H9 (cell line): Measurements from ENCODE around the gene CYFIP1. TPM values are rescaled to one million over a fixed set of nuclear protein-coding genes. Genes with fewer than 3 reads are reported as not detected.

Experiments
- DNase-seq: peaks from one replicate; pipeline ENCODE4 v3.0.0-alpha.2; 2017
- H2AFZ ChIP-seq: one replicate; pipeline ENCODE4 v1.6.1; 2013; ENCODE audit warnings: mild to moderate bottlenecking, low read length, control low read depth, moderate library complexity
- H2AK5ac ChIP-seq: 2 replicates; pipeline ENCODE4 v1.6.1; 2013; ENCODE audit warnings: low read length, control low read depth, mixed read lengths; ENCODE audit not compliant: insufficient read length
- H2BK120ac ChIP-seq: one replicate; pipeline ENCODE4 v1.6.1; 2013; ENCODE audit warnings: low read depth, mild to moderate bottlenecking, low read length, control low read depth, inconsistent platforms; ENCODE audit not compliant: poor library complexity, severe bottlenecking
- H2BK12ac ChIP-seq: 2 replicates; pipeline ENCODE4 v1.6.1; 2013; ENCODE audit warnings: low read length, control low read depth, mixed read lengths, low read depth; ENCODE audit not compliant: insufficient read length
- H2BK15ac ChIP-seq: 2 replicates; pipeline ENCODE4 v1.6.1; 2013; ENCODE audit warnings: low read depth, low read length, control low read depth
- H2BK20ac ChIP-seq: one replicate; pipeline ENCODE4 v1.6.1; 2013; ENCODE audit warnings: low read depth, mild to moderate bottlenecking, low read length, control low read depth, inconsistent platforms; ENCODE audit not compliant: poor library complexity, severe bottlenecking
- H2BK5ac ChIP-seq: 2 replicates; pipeline ENCODE4 v1.6.1; 2013; ENCODE audit warnings: low read length, control low read depth, mixed read lengths; ENCODE audit not compliant: insufficient read length
- H3K14ac ChIP-seq: 2 replicates; pipeline ENCODE4 v1.6.1; 2013; ENCODE audit warnings: low read length, control low read depth; ENCODE audit not compliant: insufficient read depth
- H3K18ac ChIP-seq: 2 replicates; pipeline ENCODE4 v1.6.1; 2013; ENCODE audit warnings: low read depth, mild to moderate bottlenecking, mixed read lengths, low read length, control low read depth; ENCODE audit not compliant: insufficient read length
- H3K23ac ChIP-seq: 2 replicates; pipeline ENCODE4 v1.6.1; 2013; ENCODE audit warnings: low read length, control low read depth, mixed read lengths, low read depth; ENCODE audit not compliant: insufficient read length
- H3K23me2 ChIP-seq: 2 replicates; pipeline ENCODE4 v1.6.1; 2013; ENCODE audit warnings: low read depth, mild to moderate bottlenecking, mixed read lengths, low read length, control low read depth; ENCODE audit not compliant: insufficient read length, poor library complexity, severe bottlenecking
- H3K27ac ChIP-seq: 2 replicates; pipeline ENCODE4 v1.5.1; 2013; ENCODE audit warnings: low read length, control low read depth, mixed read lengths, low read depth; ENCODE audit not compliant: insufficient read length
- H3K27me3 ChIP-seq: 2 replicates; pipeline ENCODE4 v1.6.1; 2013; ENCODE audit warnings: low read length, control low read depth, inconsistent platforms; ENCODE audit not compliant: insufficient read depth
- H3K4ac ChIP-seq: 2 replicates; pipeline ENCODE4 v1.6.1; 2013; ENCODE audit warnings: low read depth, mild to moderate bottlenecking, control low read depth, inconsistent platforms, low read length, moderate library complexity
- H3K4me1 ChIP-seq: 2 replicates; pipeline ENCODE4 v1.6.1; 2013; ENCODE audit warnings: low read length, control low read depth, inconsistent platforms; ENCODE audit not compliant: insufficient read depth
- H3K4me2 ChIP-seq: 2 replicates; pipeline ENCODE4 v1.6.1; 2013; ENCODE audit warnings: low read length, control low read depth, mixed read lengths; ENCODE audit not compliant: insufficient read length, insufficient read depth
- H3K56ac ChIP-seq: 2 replicates; pipeline ENCODE4 v1.6.1; 2013; ENCODE audit warnings: low read depth, mild to moderate bottlenecking, mixed read lengths, low read length, control low read depth; ENCODE audit not compliant: insufficient read length
- H3K79me1 ChIP-seq: 2 replicates; pipeline ENCODE4 v1.6.1; 2013; ENCODE audit warnings: low read depth, mild to moderate bottlenecking, moderate library complexity, low read length, control low read depth, inconsistent platforms; ENCODE audit not compliant: insufficient read depth, poor library complexity, severe bottlenecking
- H3K79me2 ChIP-seq: 2 replicates; pipeline ENCODE4 v1.6.1; 2013; ENCODE audit warnings: low read length, control low read depth, inconsistent platforms; ENCODE audit not compliant: insufficient read depth
- H3K9ac ChIP-seq: 2 replicates; pipeline ENCODE4 v1.6.1; 2013; ENCODE audit warnings: low read length, control low read depth, mixed read lengths; ENCODE audit not compliant: insufficient read length; ENCODE audit errors: extremely low read depth
- H3K9me3 ChIP-seq: one replicate; pipeline ENCODE4 v1.6.1; 2013; ENCODE audit warnings: low read depth, low read length, inconsistent platforms; ENCODE audit not compliant: control insufficient read depth
- H3T11ph ChIP-seq: one replicate; pipeline ENCODE4 v1.6.1; 2013; ENCODE audit warnings: mild to moderate bottlenecking, low read length, control low read depth, inconsistent platforms
- H4K20me1 ChIP-seq: one replicate; pipeline ENCODE4 v1.6.1; 2013; ENCODE audit not compliant: control insufficient read depth, insufficient read length, insufficient read depth
- H4K5ac ChIP-seq: 2 replicates; pipeline ENCODE4 v1.6.1; 2013; ENCODE audit warnings: low read depth, mild to moderate bottlenecking, mixed read lengths, low read length, control low read depth; ENCODE audit not compliant: insufficient read length
- H4K8ac ChIP-seq: replicated peaks from 2 replicates; pipeline ENCODE4 v1.6.1; 2013; ENCODE audit warnings: low read length, control low read depth, mixed read lengths, low read depth; ENCODE audit not compliant: insufficient read length
- H4K91ac ChIP-seq: 2 replicates; pipeline ENCODE4 v1.6.1; 2013; ENCODE audit warnings: low read depth, mild to moderate bottlenecking, moderate library complexity, mixed read lengths, low read length, control low read depth; ENCODE audit not compliant: insufficient read length
- H3K27ac Mint-ChIP-seq, 3 experiments: 2 replicates in 2 of 3; 3 replicates in 1 of 3; pipeline ENCODE4 v1.8.0; 2020 to 2021; ENCODE audit warnings: mixed read lengths in 3 of 3, mild to moderate bottlenecking in 1 of 3, moderate library complexity in 1 of 3
- H3K27me3 Mint-ChIP-seq: 2 replicates; pipeline ENCODE4 v1.8.0; 2021; ENCODE audit warnings: low read depth, mild to moderate bottlenecking, moderate library complexity, mixed read lengths
- H3K36me3 Mint-ChIP-seq, 3 experiments: 2 replicates in 2 of 3; 3 replicates in 1 of 3; pipeline ENCODE4 v1.8.0; 2020 to 2021; ENCODE audit warnings: low read depth in 3 of 3, mixed read lengths in 3 of 3; ENCODE audit not compliant: insufficient read depth in 1 of 3
- H3K4me1 Mint-ChIP-seq, 2 experiments: 2 replicates each; pipeline ENCODE4 v1.8.0; 2020; ENCODE audit warnings: mixed read lengths in 2 of 2
- H3K4me3 Mint-ChIP-seq, 2 experiments: 2 replicates in 1 of 2; 3 replicates in 1 of 2; pipeline ENCODE4 v1.8.0; 2020 to 2021; ENCODE audit warnings: mild to moderate bottlenecking in 2 of 2, mixed read lengths in 2 of 2, moderate library complexity in 1 of 2
- H3K9me3 Mint-ChIP-seq, 2 experiments: 2 replicates in 1 of 2; 3 replicates in 1 of 2; pipeline ENCODE4 v1.8.0; 2020; ENCODE audit warnings: mild to moderate bottlenecking in 2 of 2, mixed read lengths in 2 of 2, moderate library complexity in 1 of 2
- CTCF ChIP-seq: fragments of 200-600 bp; sonication (generic); conservative IDR thresholded peaks from 3 replicates; pipeline ENCODE4 v1.8.0; 2021; ENCODE audit warnings: antibody characterized with exemption, mild to moderate bottlenecking
- WGBS: extraction: QIAGEN DNeasy Blood & Tissue Kit; methylation state at CpG from one replicate; pipeline ENCODE4 v1.1.7; 2013; ENCODE audit warnings: missing lambda C conversion rate, low lambda C conversion rate, mixed read lengths; ENCODE audit not compliant: insufficient read length; ENCODE audit errors: extremely low coverage; 5-methylcytosine and 5-hydroxymethylcytosine counted together
- total RNA-seq: library from RNA; stranded (reverse); gene quantifications from 2 replicates; pipeline ENCODE4 v1.2.1, GENCODE V29; 2021

CYFIP1 gene
- total RNA-seq, 1 experiment from 2014 or later: 71.2 TPM

GRCh38 chr15:22952796-22953579, 27.2 kb downstream of the CYFIP1 start:
- Mint-ChIP-seq H3K4me1 (peaks cover 29 to 36% of the 10 kb centered on the region in 2 experiments), H3K27ac (no peak overlapping the region; a peak in 1 of 7 replicates), H3K27me3 (peaks cover 84% of the 10 kb centered on the region), H3K36me3 (peaks cover 0 to 4% (median 0%) of the 10 kb centered on the region in 3 experiments; a peak in 2 of 7 replicates), H3K4me3 (peak overlapping the region; percentile 25 to 59), H3K9me3 (peaks cover 0 to 3% of the 10 kb centered on the region in 2 experiments; a peak in 1 of 5 replicates)
- Histone ChIP-seq H2BK5ac (no peak overlapping the region), H2BK12ac (no peak overlapping the region), H3K23ac (no peak overlapping the region), H3K9ac (no peak overlapping the region), H2BK20ac (no peak overlapping the region), H4K8ac (no peak overlapping the region), H2BK120ac (no peak overlapping the region), H3T11ph (no peak overlapping the region), H3K56ac (no peak overlapping the region), H4K5ac (no peak overlapping the region), H3K4me1 (no peaks in the 10 kb centered on the region; the same call in 1 of the 2 replicates), H3K27ac (no peak overlapping the region), H4K91ac (no peak overlapping the region), H3K79me1 (no peaks in the 10 kb centered on the region), H2AFZ (no peak overlapping the region), H2BK15ac (no peak overlapping the region), H3K23me2 (no peaks in the 10 kb centered on the region), H3K14ac (no peak overlapping the region), H2AK5ac (no peak overlapping the region), H3K79me2 (no peaks in the 10 kb centered on the region; the same call in 1 of the 2 replicates), H3K4ac (no peak overlapping the region), H3K4me2 (no peak overlapping the region), H3K18ac (no peak overlapping the region), H3K9me3 (no peaks in the 10 kb centered on the region), H4K20me1 (no peaks in the 10 kb centered on the region), H3K27me3 (peaks cover 6% of the 10 kb centered on the region; the same call in 1 of the 2 replicates)
- DNase-seq: peak; percentile 74
- TF ChIP-seq CTCF: no peak
- WGBS: no CpG with 5 or more reads among the region's 21 CpGs
